HUDEP-2 (cell line): Measurements from ENCODE around the gene CTDP1.

ENCODE experiments used
- DNase-seq, 76 experiments: peaks; one replicate each; lab custom pipeline; 2025; ENCODE audit not compliant: unreplicated experiment in 76 of 76; lab: John Stamatoyannopoulos, UW

CTDP1 gene

DNA sequence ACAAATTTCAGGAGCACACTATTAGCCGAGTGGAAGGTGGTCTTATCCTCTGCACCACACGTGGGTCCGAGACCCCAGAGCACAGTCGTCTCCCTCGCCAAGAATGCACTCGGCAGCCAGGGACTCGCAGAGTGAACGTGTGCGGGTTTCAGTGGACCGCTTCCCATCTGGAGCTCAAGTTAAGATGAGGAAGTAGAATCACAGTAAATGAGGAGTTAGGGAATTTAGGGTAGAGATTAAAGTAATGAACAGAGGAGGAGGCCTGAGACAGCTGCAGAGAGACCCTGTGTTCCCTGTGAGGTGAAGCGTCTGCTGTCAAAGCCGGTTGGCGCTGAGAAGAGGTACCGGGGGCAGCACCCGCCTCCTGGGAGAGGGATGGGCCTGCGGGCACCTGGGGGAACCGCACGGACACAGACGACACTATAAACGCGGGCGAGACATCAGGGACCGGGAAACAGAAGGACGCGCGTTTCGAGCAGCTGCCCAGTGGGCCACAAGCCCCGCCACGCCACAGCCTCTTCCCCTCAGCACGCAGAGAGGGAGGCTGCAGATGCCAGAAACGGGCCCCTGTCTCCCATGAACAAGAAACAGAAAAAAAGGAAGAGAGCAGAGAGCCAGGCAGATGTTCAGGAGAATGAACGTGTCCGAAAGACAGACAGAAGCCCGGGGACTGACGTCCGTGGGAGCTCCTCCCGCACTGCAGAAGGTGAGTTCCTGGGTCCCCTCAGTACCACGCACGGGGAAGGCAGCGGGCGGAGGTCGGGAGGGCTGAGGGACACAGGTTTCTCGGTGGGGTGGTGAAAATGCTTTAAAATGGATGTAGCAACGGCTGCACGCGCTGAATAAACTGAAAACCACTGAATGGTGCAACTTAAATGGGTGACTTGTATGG, 112.7 kb downstream of the CTDP1 start:
- DNase-seq, result no peak

GRCh38 chr18:79792988-79793355, 113.4 kb downstream of the CTDP1 start:
- peak in 67 of 76 experiments; percentile 14 to 84 (median 54) for DNase-seq

GRCh38 chr18:79794846-79795245, 115.2 kb downstream of the CTDP1 start:
- DNase-seq, result no peak

GRCh38 chr18:79795446-79795845, 115.8 kb downstream of the CTDP1 start:
- DNase-seq, result no peak

DNA sequence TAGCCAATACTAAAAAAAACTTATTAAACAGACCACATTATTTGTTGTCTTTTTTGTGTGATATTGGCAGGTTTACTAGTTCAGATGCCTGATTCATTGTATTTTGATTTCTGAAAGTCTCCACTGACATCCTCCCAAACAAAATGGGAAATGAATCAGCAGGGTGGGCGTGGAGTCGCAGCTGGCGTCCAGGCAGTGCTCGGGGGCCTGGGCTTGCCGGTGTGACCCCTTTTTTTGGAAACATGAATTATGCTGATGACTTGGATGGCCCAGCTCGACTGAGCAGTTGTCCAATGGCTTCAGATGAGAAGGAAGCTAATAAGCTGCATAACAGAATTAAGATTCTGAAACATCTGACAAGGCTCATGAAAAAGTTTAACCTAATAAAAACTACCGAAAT, 116.4 kb downstream of the CTDP1 start:
- DNase-seq, result no peak

DNA sequence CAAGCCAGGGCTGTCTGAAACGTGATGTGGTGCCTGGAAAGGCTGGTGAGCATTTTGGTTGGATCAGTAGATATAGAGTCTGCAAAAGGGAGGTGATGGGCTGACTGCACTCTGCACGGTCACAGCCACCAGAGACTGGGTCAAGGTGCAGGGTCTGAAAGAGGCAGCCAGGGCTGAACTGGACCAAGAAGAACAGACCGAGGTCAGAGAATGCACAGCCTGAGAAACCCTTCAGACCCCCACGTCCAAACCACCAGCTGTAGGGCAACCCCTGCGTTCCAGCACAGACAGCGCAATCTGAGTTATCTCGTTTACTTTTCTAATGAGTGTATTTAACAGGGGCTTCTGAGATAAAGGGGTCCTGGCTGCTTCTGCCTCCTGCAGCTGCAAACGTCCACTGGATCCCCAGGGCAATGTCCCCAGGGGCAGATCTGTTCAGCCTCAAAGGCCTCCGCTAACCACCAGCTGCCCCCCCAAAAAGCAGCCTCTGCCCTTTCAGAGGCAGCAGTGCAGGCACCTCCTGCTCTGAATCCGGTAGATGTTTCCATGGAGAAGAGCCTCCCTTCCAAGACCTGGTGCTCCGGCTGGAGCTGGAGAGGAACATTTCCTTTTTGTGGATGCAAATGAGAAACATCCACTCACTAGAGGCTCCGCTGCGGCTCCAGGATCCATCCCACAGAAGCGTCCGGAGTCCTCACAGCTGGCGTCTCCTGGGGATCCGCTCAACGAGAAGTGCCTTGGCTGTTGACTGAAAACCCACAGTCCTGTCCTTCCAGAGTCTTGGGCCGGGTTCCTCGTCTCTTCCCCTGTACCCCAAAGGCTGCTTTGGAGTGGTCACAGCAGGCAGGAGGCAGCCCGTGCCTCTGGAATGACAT, 117.2 kb downstream of the CTDP1 start:
- DNase-seq, result no peak

- DNase-seq, result peak in 3 of 76 experiments; percentile 11 to 23 (median 16)
Measured at GRCh38 chr18:79797518-79798345, 118.1 kb downstream of the CTDP1 start, which contains the start of gene KCNG2. KCNG2 (plus strand) TSS chr18:79797938; CDS start chr18:79863668, 65,730 bp downstream.

DNA sequence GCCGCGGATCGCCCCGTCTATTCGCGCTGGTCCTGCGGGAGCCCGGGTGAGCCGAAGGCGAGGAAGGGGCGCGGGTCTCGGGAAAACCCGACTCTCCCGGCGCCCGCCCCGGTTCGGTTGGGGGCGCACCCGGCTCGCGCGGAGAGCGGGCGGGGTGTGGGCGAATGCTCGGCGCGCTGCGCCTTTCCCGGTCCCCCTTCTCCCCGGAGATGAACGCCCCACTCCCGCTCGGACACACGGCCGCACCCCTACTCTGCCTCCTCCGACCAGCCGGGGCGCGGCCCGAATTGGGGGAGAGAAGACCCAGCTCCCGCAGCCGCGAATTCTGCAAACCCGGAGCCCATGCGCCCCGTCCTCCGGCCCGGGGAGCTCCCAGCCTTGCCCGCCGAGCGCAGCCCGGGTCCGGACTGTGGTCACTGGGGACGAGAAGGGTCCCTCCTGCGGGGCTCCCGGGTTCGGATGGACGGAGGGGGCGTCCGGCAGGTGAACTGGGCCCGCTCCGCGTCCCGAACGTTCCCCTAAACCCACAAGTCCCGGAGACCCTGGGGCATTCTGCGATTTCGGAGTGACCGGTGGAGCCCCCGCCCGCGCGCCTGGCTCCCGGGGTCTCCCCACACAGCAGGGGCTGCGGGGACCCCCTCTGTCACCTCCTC, 118.9 kb downstream of the CTDP1 start:
- no peak for DNase-seq

- DNase-seq, result peak in 1 of 76 experiments; percentile 9
Measured at GRCh38 chr18:79798999-79799370, 119.4 kb downstream of the CTDP1 start.

DNA sequence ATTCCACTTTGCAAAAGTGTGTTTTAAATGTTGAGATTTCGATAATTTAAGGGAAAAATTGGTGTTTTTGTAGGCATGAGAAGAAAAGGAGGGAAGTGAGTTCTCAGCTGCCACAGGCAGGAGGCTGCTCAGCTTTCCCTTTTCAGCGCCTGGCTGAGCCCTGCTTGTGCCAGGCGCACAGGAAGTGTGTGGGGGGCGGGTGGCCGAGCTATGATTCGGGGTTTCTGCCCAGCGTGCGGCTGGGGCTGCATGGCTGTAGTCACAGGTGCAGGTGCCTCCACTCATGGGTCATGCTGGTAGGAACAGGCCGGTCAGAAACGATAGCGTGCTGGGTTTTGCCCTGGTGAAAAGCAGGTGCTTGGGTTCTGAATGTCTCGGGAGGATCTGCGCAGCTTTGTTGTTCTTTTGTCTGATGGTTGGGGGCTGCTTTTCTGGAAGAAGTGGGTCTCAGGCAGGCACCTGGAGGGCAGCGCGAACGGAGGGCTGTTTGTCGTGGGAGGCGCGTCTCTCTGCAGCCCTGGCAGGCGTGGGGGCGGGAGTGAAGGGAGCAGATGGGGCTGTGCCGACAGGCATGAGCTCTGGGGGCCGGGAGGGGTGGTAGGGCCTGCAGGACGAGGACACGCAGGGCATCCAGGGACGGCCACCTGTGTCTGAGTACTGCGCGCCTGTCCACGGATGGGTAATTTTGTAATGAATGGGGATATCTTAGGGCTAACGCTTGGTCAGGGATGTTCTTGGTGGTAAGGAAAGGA, 120.2 kb downstream of the CTDP1 start:
- DNase-seq, result no peak

DNA sequence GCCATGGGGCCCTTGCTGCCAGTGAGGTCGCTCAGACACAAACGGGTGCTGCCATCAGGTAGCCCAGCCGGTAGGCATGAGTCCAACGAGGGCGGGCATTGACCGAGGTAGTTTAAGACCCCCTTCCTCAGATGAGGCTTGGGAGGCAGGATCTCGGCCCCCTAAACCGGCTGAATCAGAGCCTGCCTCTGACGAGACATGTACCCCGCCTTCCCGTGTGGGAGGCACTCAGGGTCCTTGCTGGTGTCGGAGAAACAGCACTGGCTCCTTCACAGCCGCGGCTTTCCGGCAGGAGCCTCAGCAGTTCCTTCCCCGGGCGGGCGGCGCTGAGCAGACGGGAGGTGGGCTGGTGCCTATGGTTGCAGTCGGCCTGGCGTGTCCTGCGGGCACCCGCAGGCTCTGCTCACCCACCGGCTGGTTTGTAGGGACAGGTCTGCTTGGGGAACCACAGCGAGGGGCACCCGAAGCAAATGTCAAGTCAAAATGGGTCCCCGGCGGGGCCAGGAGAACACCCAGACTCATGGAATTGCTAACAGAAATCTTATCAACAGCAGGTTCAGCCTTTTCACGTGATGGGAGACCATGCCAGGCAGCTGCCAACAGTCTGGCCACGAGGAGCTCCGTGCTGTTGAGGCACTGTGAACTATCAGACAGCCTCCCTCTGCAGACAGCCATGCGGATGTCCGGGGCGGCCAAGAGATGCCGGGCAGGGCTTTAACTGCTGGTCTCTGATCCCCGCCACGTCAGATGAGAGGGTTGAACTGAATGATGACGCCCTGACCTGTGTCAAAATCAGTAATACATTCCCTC, 121.0 kb downstream of the CTDP1 start:
- DNase-seq, result peak in 1 of 76 experiments; percentile 26

DNA sequence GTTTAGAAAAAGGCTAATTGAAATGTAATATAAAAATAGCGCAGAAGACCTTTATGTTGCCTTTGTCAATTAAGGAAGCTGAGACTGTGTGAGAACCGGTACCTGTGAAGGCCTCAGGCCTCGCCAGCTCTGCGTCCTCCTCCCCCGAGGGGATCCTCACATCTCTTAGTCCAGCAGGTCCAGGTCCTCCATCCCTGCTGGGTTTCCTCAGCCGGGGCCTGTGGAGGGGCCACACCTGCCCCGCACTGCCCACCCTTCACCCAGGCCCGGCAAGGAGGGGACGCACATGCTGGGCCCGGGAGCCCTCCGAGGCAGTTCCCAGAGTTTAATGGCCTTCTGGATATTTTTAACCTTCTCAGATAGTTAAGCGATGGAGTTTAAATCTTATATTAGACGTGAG, 121.6 kb downstream of the CTDP1 start:
- no peak for DNase-seq

- DNase-seq, result no peak
Measured at GRCh38 chr18:79801641-79802040, 122.0 kb downstream of the CTDP1 start.

- DNase-seq, result no peak
Measured at GRCh38 chr18:79802298-79802697, 122.7 kb downstream of the CTDP1 start.

DNA sequence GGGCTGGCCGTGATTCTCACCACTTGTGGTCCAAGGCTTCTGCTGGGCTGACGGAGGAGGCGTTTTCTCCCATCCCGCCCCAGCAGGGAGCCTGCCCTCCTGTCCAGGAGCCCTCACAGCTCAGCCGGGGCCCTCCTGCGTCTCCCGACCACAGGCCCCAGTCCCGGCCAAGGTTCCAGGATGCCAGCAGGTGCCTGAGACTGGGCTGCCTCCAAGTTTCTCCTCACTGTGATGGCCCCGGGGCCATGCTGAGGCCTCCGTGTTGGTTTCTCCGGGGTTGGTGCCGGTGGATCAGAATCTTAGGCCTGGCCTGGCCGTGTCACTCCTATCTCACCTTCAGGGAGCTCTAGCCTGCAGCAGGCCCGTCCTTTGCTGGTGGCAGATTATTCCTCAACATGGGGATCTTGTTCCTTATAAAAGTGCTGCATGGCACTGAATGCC, 124.0 kb downstream of the CTDP1 start:
- DNase-seq, result no peak
